Stimulated activated CD4-positive, alpha-beta T cell treated with anti-CD3 and anti-CD28 coated beads, Interleukin-2, amount 100 ng/mL, for 48 hours (primary cell): ENCODE results near the gene ECHDC3.

ENCODE experiments used
- DNase-seq, 2 donors: peaks; one replicate each; pipeline ENCODE4 v3.0.0-alpha.2; 2020

The ECHDC3 gene

GRCh38 chr10:11787846-11788245 is 45.7 kb downstream of the ECHDC3 start:
- DNase-seq = no peak

GRCh38 chr10:11789306-11789705 is 47.1 kb downstream of the ECHDC3 start:
- no peak for DNase-seq

GRCh38 chr10:11789956-11790355 is 47.8 kb downstream of the ECHDC3 start:
- DNase-seq = no peak

GRCh38 chr10:11793762-11794479 is 51.7 kb downstream of the ECHDC3 start:
- DNase-seq = no peak

- DNase-seq = no peak
Observed at GRCh38 chr10:11794566-11794965, 52.4 kb downstream of the ECHDC3 start.

- no peak for DNase-seq
Observed at GRCh38 chr10:11795101-11795920, 53.1 kb downstream of the ECHDC3 start.

- DNase-seq = no peak
Observed at GRCh38 chr10:11796474-11796873, 54.3 kb downstream of the ECHDC3 start.

GRCh38 chr10:11797281-11797680 is 55.1 kb downstream of the ECHDC3 start:
- no peak for DNase-seq

- DNase-seq = no peak
Observed at GRCh38 chr10:11797847-11798633, 55.9 kb downstream of the ECHDC3 start.

GRCh38 chr10:11798845-11799735 is 56.9 kb downstream of the ECHDC3 start:
- no peak for DNase-seq

GRCh38 chr10:11799736-11800080 is 57.5 kb downstream of the ECHDC3 start:
- DNase-seq = no peak

- DNase-seq = no peak
Observed at GRCh38 chr10:11804336-11804735, 62.2 kb downstream of the ECHDC3 start.

- DNase-seq = no peak
Observed at GRCh38 chr10:11805792-11806191, 63.6 kb downstream of the ECHDC3 start.

GRCh38 chr10:11806706-11807105 is 64.5 kb downstream of the ECHDC3 start:
- no peak for DNase-seq

- DNase-seq = no peak
Observed at GRCh38 chr10:11808808-11809207, 66.6 kb downstream of the ECHDC3 start.

GRCh38 chr10:11810313-11810766 is 68.2 kb downstream of the ECHDC3 start:
- no peak for DNase-seq

GRCh38 chr10:11810973-11811372 is 68.8 kb downstream of the ECHDC3 start:
- DNase-seq = no peak

GRCh38 chr10:11813177-11813576 is 71.0 kb downstream of the ECHDC3 start:
- DNase-seq = no peak
